Kidney epithelial cell (primary cell): ENCODE measurements around the gene DAPK1. TPM values are rescaled to one million over a fixed set of nuclear protein-coding genes. Genes with fewer than 3 reads are reported as not detected.

ENCODE experiments used
- DNase-seq: peaks from one replicate; pipeline ENCODE4 v3.0.0-alpha.2; 2010; ENCODE audit warnings: low read depth
- H3K27me3 ChIP-seq: 2 replicates; pipeline ENCODE4 v1.6.0; 2011; ENCODE audit warnings: low read length; ENCODE audit not compliant: control insufficient read depth, insufficient read depth
- H3K36me3 ChIP-seq: 2 replicates; pipeline ENCODE4 v1.5.1; 2011; ENCODE audit warnings: low read length; ENCODE audit not compliant: control insufficient read depth, insufficient read depth
- H3K4me3 ChIP-seq: 2 replicates; pipeline ENCODE4 v1.5.1; 2011; ENCODE audit warnings: low read depth, mild to moderate bottlenecking, control low read depth, low read length
- CTCF ChIP-seq: IDR thresholded peaks from 2 replicates; pipeline ENCODE4 v1.5.1; 2011; ENCODE audit warnings: mild to moderate bottlenecking, moderate library complexity, low read length, control low read depth, inconsistent platforms; ENCODE audit not compliant: insufficient read depth, poor library complexity, severe bottlenecking
- total RNA-seq: library from RNA; depleted of rRNA; stranded (reverse); fragments of >200 nt; gene quantifications from 2 replicates; pipeline ENCODE4 v1.2.3, GENCODE V29; 2015

Gene DAPK1
- total RNA-seq, 1 donor from 2014 or later = 23.5 TPM

- no peaks in the 10 kb centered on the region for H3K27me3 ChIP-seq
- no peak for TF ChIP-seq CTCF
Observed at GRCh38 chr9:87668722-87669121, 171.1 kb downstream of the DAPK1 start.

GRCh38 chr9:87670572-87671264 is 173.1 kb downstream of the DAPK1 start:
- H3K36me3 ChIP-seq = peaks cover 2% of the 10 kb centered on the region
- H3K4me3 ChIP-seq = no peak overlapping the region
- no peak for TF ChIP-seq CTCF
- H3K27me3 ChIP-seq = no peaks in the 10 kb centered on the region
- DNase-seq = no peak

More at GRCh38 chr9:87668722-87669121, 171.1 kb downstream of the DAPK1 start:
- Histone ChIP-seq H3K4me3 (no peak overlapping the region), H3K36me3 (peaks cover 2% of the 10 kb centered on the region)
- DNase-seq = no peak

GRCh38 chr9:87671478-87671877 is 173.8 kb downstream of the DAPK1 start:
- Histone ChIP-seq H3K4me3 (no peak overlapping the region), H3K36me3 (peaks cover 2% of the 10 kb centered on the region), H3K27me3 (no peaks in the 10 kb centered on the region)
- no peak for DNase-seq
- TF ChIP-seq CTCF = no peak

GRCh38 chr9:87671925-87672324 is 174.3 kb downstream of the DAPK1 start:
- H3K27me3 ChIP-seq = no peaks in the 10 kb centered on the region
- no peak for TF ChIP-seq CTCF
- DNase-seq = no peak
- H3K4me3 ChIP-seq = no peak overlapping the region
- peaks cover 2% of the 10 kb centered on the region for H3K36me3 ChIP-seq

GRCh38 chr9:87672586-87672985 is 174.9 kb downstream of the DAPK1 start:
- Histone ChIP-seq H3K4me3 (no peak overlapping the region), H3K36me3 (no peaks in the 10 kb centered on the region), H3K27me3 (no peaks in the 10 kb centered on the region)
- TF ChIP-seq CTCF = no peak
- no peak for DNase-seq
